SK-N-SH treated with all-trans-retinoic acid at 6 μM for 48 hours (cell line): Measurements from ENCODE around the gene FRS3.

ENCODE experiments used
- ATAC-seq: fragments of 200-7000 bp; cut with Tn5 transposase; 3 replicates; pipeline ENCODE4 v1.9.1; 2020; ENCODE audit warnings: mild to moderate bottlenecking, moderate library complexity
- BACH2 ChIP-seq: fragments of 250-450 bp; sonication (Bioruptor Pico); IDR thresholded peaks from 2 replicates; pipeline ENCODE4 v1.9.0; 2021; ENCODE audit warnings: mild to moderate bottlenecking, borderline replicate concordance
- CSDC2 ChIP-seq: fragments of 250-450 bp; sonication (Bioruptor Pico); IDR thresholded peaks from 2 replicates; pipeline ENCODE4 v1.5.0; 2020; ENCODE audit warnings: mild to moderate bottlenecking, moderate library complexity
- ESRRG ChIP-seq: fragments of 250-450 bp; sonication (Bioruptor Pico); IDR thresholded peaks from 2 replicates; pipeline ENCODE4 v1.6.1; 2021; ENCODE audit warnings: mild to moderate bottlenecking
- PPARA ChIP-seq: fragments of 250-450 bp; sonication (Bioruptor Pico); IDR thresholded peaks from 2 replicates; pipeline ENCODE4 v1.5.0; 2020; ENCODE audit warnings: mild to moderate bottlenecking, borderline replicate concordance
- RARB ChIP-seq: fragments of 250-450 bp; sonication (Bioruptor Pico); IDR thresholded peaks from 2 replicates; pipeline ENCODE4 v1.8.0; 2021; ENCODE audit warnings: mild to moderate bottlenecking, moderate library complexity
- TCF4 ChIP-seq: fragments of 250-450 bp; sonication (Bioruptor Pico); IDR thresholded peaks from 2 replicates; pipeline ENCODE4 v1.8.0; 2021; ENCODE audit warnings: mild to moderate bottlenecking, moderate library complexity, borderline replicate concordance
- TSHZ2 ChIP-seq: fragments of 250-450 bp; sonication (Bioruptor Pico); IDR thresholded peaks from 2 replicates; pipeline ENCODE4 v1.5.0; 2020; ENCODE audit warnings: mild to moderate bottlenecking, moderate library complexity
- ZC3H10 ChIP-seq: fragments of 250-450 bp; sonication (Bioruptor Pico); IDR thresholded peaks from 2 replicates; pipeline ENCODE4 v1.5.1; 2021; ENCODE audit warnings: mild to moderate bottlenecking, moderate library complexity
- ZFP3 ChIP-seq: fragments of 250-450 bp; sonication (Bioruptor Pico); IDR thresholded peaks from 2 replicates; pipeline ENCODE4 v1.5.0; 2020; ENCODE audit warnings: mild to moderate bottlenecking, moderate library complexity
- ZFP30 ChIP-seq: fragments of 450-650 bp; formaldehyde crosslinking; IDR thresholded peaks from 2 replicates; pipeline ENCODE4 v1.5.0; 2022; ENCODE audit warnings: mild to moderate bottlenecking, moderate library complexity
- ZNF70 ChIP-seq: fragments of 450-650 bp; formaldehyde crosslinking; IDR thresholded peaks from 2 replicates; pipeline ENCODE4 v1.5.0; 2020; ENCODE audit warnings: mild to moderate bottlenecking, moderate library complexity
- ZNF8 ChIP-seq: fragments of 450-650 bp; formaldehyde crosslinking; IDR thresholded peaks from 2 replicates; pipeline ENCODE4 v1.5.0; 2020; ENCODE audit warnings: mild to moderate bottlenecking, moderate library complexity
- TF ChIP-seq, protein P1 (sequence below): fragments of 250-450 bp; sonication (Bioruptor Pico); IDR thresholded peaks from 2 replicates; pipeline ENCODE4 v1.8.0; 2021; ENCODE audit warnings: low read depth, mild to moderate bottlenecking, moderate library complexity, borderline replicate concordance
- TF ChIP-seq, protein P2 (sequence below): fragments of 250-450 bp; sonication (Bioruptor Pico); IDR thresholded peaks from 2 replicates; pipeline ENCODE4 v1.8.0; 2020; ENCODE audit warnings: mild to moderate bottlenecking, moderate library complexity, borderline replicate concordance

FRS3 gene

DNA sequence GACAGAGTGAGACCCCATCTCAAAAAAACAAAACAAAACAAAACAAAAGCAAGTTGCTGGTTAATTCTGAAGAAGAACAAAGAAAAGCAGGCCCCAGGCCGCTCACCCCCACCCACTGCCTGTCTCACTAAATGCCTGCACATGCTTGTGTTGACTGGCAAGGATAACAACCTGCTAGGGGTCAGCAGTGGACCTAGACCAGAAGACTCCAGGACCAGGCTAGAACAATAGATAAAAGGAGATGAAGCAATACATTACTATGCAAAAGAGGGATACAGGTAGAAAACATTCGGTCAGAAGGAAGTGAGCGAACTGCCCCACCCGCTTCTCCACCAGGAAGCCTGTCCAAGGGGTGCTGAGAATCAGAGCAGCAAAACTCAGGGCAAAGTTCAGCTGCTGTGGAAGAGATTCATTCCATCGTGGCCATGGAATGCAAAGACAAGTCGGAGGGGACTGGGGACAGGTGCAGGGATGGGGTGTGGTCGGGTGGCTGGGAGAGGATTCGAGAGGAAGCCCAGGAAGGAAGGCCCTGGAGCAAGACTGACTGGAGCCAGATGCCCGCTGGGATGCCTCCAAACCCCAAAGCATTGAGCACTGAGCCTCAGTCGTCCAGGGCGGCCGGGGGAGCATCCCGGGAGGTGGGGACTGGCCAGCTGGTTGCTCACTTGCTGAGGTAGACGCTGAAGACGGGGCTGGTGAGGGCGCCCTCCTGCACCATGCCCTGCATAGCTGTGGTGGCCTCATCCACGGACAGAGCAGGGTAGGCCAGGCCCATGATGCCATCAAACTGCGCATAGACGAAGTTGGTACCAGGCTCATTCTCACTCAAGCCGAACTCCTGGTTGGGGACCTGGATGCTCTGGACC lies 37.8 kb downstream of the FRS3 start (continued):
- TF ChIP-seq, protein P1, sequence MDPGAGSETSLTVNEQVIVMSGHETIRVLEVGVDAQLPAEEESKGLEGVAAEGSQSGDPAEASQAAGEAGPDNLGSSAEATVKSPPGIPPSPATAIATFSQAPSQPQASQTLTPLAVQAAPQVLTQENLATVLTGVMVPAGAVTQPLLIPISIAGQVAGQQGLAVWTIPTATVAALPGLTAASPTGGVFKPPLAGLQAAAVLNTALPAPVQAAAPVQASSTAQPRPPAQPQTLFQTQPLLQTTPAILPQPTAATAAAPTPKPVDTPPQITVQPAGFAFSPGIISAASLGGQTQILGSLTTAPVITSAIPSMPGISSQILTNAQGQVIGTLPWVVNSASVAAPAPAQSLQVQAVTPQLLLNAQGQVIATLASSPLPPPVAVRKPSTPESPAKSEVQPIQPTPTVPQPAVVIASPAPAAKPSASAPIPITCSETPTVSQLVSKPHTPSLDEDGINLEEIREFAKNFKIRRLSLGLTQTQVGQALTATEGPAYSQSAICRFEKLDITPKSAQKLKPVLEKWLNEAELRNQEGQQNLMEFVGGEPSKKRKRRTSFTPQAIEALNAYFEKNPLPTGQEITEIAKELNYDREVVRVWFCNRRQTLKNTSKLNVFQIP (CRISPR knock-in tag) = no peak
- no peak for TF ChIP-seq ZFP3

- no peak for ATAC-seq
- TF ChIP-seq PPARA = no peak
- TF ChIP-seq, protein P1 (CRISPR knock-in tag) = no peak
- TF ChIP-seq, all 23 proteins: peak for 0
Observed at GRCh38 chr6:41740366-41741162, 39.1 kb downstream of the FRS3 start.

- TF ChIP-seq TCF4 (no peak), ZNF70 (CRISPR knock-in tag) (no peak), ZFP30 (CRISPR knock-in tag) (no peak)
- ATAC-seq = no peak
Observed at GRCh38 chr6:41739041-41739440, 40.7 kb downstream of the FRS3 start.

- TF ChIP-seq CSDC2 (CRISPR knock-in tag) (no peak), BACH2 (no peak), RARB (CRISPR knock-in tag) (no peak), PPARA (no peak), TCF4 (no peak)
- ATAC-seq = no peak
Observed at GRCh38 chr6:41737591-41738130, 42.0 kb downstream of the FRS3 start.

DNA sequence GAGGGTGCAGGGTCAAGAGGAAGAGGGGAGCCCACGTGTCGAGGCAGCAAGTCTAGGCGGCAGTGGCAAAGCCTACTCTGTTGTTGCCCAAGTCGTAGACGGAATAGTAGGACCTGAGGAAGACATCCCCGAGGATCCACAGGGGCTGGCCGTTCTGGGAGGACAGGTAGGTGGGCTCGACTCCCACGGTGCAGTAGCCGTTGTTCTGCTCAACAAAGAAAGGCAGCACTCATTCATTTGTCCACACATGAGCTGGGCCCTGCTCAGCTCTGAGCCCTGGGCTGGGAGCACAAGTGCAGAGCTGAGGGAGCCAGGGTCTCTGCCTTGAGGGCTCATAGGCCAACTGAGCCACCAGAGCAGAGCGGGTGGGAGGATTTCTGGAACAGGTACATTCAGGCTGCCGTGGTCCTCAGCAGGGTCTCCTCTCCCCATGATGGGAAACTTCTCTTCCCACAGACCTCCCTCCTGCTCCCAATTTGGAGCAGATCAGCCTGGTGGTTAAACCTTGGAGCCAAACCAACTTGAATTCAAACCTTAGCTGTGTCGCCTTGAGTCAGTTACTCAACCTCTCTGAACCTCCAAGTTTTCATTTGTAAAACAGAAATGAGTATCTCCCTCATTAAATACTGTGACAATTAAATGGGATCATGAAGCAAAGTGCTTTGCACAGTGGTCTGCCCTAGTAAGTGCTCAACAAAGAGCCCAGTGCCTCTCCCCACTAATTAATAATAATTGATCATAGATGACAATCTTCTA lies 42.7 kb downstream of the FRS3 start:
- ATAC-seq = no peak
- TF ChIP-seq, protein P1 (CRISPR knock-in tag) = no peak
- TF ChIP-seq ZNF70 (CRISPR knock-in tag) (no peak), ZNF8 (CRISPR knock-in tag) (no peak), ESRRG (CRISPR knock-in tag) (no peak), CSDC2 (CRISPR knock-in tag) (no peak), ZC3H10 (no peak), TSHZ2 (CRISPR knock-in tag) (no peak), TCF4 (no peak), ZFP30 (CRISPR knock-in tag) (no peak)
- TF ChIP-seq, protein P2, sequence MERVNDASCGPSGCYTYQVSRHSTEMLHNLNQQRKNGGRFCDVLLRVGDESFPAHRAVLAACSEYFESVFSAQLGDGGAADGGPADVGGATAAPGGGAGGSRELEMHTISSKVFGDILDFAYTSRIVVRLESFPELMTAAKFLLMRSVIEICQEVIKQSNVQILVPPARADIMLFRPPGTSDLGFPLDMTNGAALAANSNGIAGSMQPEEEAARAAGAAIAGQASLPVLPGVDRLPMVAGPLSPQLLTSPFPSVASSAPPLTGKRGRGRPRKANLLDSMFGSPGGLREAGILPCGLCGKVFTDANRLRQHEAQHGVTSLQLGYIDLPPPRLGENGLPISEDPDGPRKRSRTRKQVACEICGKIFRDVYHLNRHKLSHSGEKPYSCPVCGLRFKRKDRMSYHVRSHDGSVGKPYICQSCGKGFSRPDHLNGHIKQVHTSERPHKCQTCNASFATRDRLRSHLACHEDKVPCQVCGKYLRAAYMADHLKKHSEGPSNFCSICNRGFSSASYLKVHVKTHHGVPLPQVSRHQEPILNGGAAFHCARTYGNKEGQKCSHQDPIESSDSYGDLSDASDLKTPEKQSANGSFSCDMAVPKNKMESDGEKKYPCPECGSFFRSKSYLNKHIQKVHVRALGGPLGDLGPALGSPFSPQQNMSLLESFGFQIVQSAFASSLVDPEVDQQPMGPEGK (CRISPR knock-in tag) = no peak
